ENCODE data around the gene UTS2B.
"Not testable (repeated sequence)": the region's sequence is repeated elsewhere in the genome, so short reads cannot be mapped to it uniquely, and the experiment has no call there.

UTS2B gene

GRCh38 chr3:191283400-191283799 lies 46.9 kb downstream of the UTS2B start:
- H3K9me3 ChIP-seq (ENCODE audit: severe bottlenecking) = no peaks in the 10 kb centered on the region
- no peaks in the 10 kb centered on the region for H3K27me3 ChIP-seq (ENCODE audit: insufficient read depth, low read depth, severe bottlenecking)
- H3K36me3 ChIP-seq = no peaks in the 10 kb centered on the region
- no peak overlapping the region for H3K27ac ChIP-seq
- H3K4me3 ChIP-seq (ENCODE audit: low read depth, low read length) = no peak overlapping the region
- TF ChIP-seq CTCF (IDR thresholded peaks at IDR 0.05; ENCODE audit: low read depth, low read length) = no peak
- DNase-seq = no peak

- Histone ChIP-seq H3K36me3 (no peaks in the 10 kb centered on the region), H3K27ac (no peak overlapping the region), H3K9me3 (ENCODE audit: severe bottlenecking) (no peaks in the 10 kb centered on the region), H3K27me3 (ENCODE audit: insufficient read depth, low read depth, severe bottlenecking) (no peaks in the 10 kb centered on the region), H3K4me3 (ENCODE audit: low read depth, low read length) (no peak overlapping the region)
- DNase-seq = no peak
- TF ChIP-seq CTCF (IDR thresholded peaks at IDR 0.05; ENCODE audit: low read depth, low read length) = no peak
Observed at GRCh38 chr3:191282251-191283185, 47.8 kb downstream of the UTS2B start.

- no peak for DNase-seq
- no peak for TF ChIP-seq CTCF (IDR thresholded peaks at IDR 0.05; ENCODE audit: low read depth, low read length)
- Histone ChIP-seq H3K9me3 (ENCODE audit: severe bottlenecking) (no peaks in the 10 kb centered on the region), H3K36me3 (no peaks in the 10 kb centered on the region), H3K4me3 (ENCODE audit: low read depth, low read length) (no peak overlapping the region), H3K27me3 (ENCODE audit: insufficient read depth, low read depth, severe bottlenecking) (no peaks in the 10 kb centered on the region), H3K27ac (no peak overlapping the region)
Observed at GRCh38 chr3:191280882-191281281, 49.4 kb downstream of the UTS2B start.

- Histone ChIP-seq H3K27ac (no peak overlapping the region), H3K27me3 (ENCODE audit: insufficient read depth, low read depth, severe bottlenecking) (no peaks in the 10 kb centered on the region), H3K4me3 (ENCODE audit: low read depth, low read length) (no peak overlapping the region), H3K36me3 (no peaks in the 10 kb centered on the region), H3K9me3 (ENCODE audit: severe bottlenecking) (no peaks in the 10 kb centered on the region)
- no peak for DNase-seq
- TF ChIP-seq CTCF (IDR thresholded peaks at IDR 0.05; ENCODE audit: low read depth, low read length) = no peak
Observed at GRCh38 chr3:191280111-191280510, 50.2 kb downstream of the UTS2B start.

GRCh38 chr3:191275751-191276150 lies 54.6 kb downstream of the UTS2B start:
- H3K27me3 ChIP-seq (ENCODE audit: insufficient read depth, low read depth, severe bottlenecking) = no peaks in the 10 kb centered on the region
- TF ChIP-seq CTCF (IDR thresholded peaks at IDR 0.05; ENCODE audit: low read depth, low read length) = no peak
- DNase-seq = no peak
- no peak overlapping the region for H3K27ac ChIP-seq
- no peak overlapping the region for H3K4me3 ChIP-seq (ENCODE audit: low read depth, low read length)
- H3K9me3 ChIP-seq (ENCODE audit: severe bottlenecking) = no peaks in the 10 kb centered on the region
- no peaks in the 10 kb centered on the region for H3K36me3 ChIP-seq

GRCh38 chr3:191275244-191275643 lies 55.1 kb downstream of the UTS2B start:
- not testable (repeated sequence) for H3K4me3 ChIP-seq (ENCODE audit: low read depth, low read length); H3K9me3 ChIP-seq (ENCODE audit: severe bottlenecking); DNase-seq; H3K27ac ChIP-seq; H3K36me3 ChIP-seq; H3K27me3 ChIP-seq (ENCODE audit: insufficient read depth, low read depth, severe bottlenecking)
